Hepatocyte (in vitro differentiated cells): ENCODE results near the gene DZANK1. TPM values are rescaled to one million over a fixed set of nuclear protein-coding genes. Genes with fewer than 3 reads are reported as not detected.
A peak's percentile ranks its signal among the peaks of the same experiment; 100 is the strongest.

Source experiments
- DNase-seq: peaks from one replicate; pipeline ENCODE4 v3.0.0-alpha.2; 2016; ENCODE audit warnings: low spot score
- H2AFZ ChIP-seq: fragments of 200-600 bp; sonication (generic); 2 replicates; pipeline ENCODE4 v1.6.0; 2016; ENCODE audit warnings: antibody characterized with exemption, mild to moderate bottlenecking
- H3K27ac ChIP-seq: fragments of 200-600 bp; sonication (generic); 2 replicates; pipeline ENCODE4 v1.5.1; 2016; ENCODE audit warnings: mild to moderate bottlenecking
- H3K27me3 ChIP-seq: fragments of 200-600 bp; sonication (generic); 2 replicates; pipeline ENCODE4 v1.6.1; 2016
- H3K36me3 ChIP-seq: fragments of 200-600 bp; sonication (generic); replicated peaks from 2 replicates; pipeline ENCODE4 v1.5.1; 2016; ENCODE audit warnings: low read depth; ENCODE audit not compliant: insufficient read depth
- H3K4me1 ChIP-seq: fragments of 200-600 bp; sonication (generic); 2 replicates; pipeline ENCODE4 v1.5.1; 2016; ENCODE audit warnings: mild to moderate bottlenecking, moderate library complexity; ENCODE audit not compliant: insufficient read depth
- H3K4me2 ChIP-seq: fragments of 200-600 bp; sonication (generic); 2 replicates; pipeline ENCODE4 v1.6.0; 2016
- H3K4me3 ChIP-seq: fragments of 200-600 bp; sonication (generic); 2 replicates; pipeline ENCODE4 v1.5.1; 2016; ENCODE audit warnings: mild to moderate bottlenecking
- H3K79me2 ChIP-seq: fragments of 200-600 bp; sonication (generic); 2 replicates; pipeline ENCODE4 v1.6.0; 2017; ENCODE audit warnings: mild to moderate bottlenecking
- H3K9me2 ChIP-seq: fragments of 200-600 bp; sonication (generic); replicated peaks from 2 replicates; pipeline ENCODE4 v1.6.0; 2017; ENCODE audit warnings: mild to moderate bottlenecking; ENCODE audit not compliant: insufficient read depth
- H3K9me3 ChIP-seq: fragments of 200-600 bp; sonication (generic); 2 replicates; pipeline ENCODE4 v1.5.1; 2016; ENCODE audit warnings: low read depth, mild to moderate bottlenecking
- H4K20me1 ChIP-seq: fragments of 200-600 bp; sonication (generic); 2 replicates; pipeline ENCODE4 v1.6.0; 2016; ENCODE audit warnings: mild to moderate bottlenecking; ENCODE audit not compliant: insufficient read depth, poor library complexity, severe bottlenecking
- CTCF ChIP-seq: fragments of 200-600 bp; sonication (generic); IDR thresholded peaks from 2 replicates; pipeline ENCODE4 v1.5.1; 2016; ENCODE audit warnings: antibody characterized with exemption, mild to moderate bottlenecking; ENCODE audit not compliant: poor library complexity
- EZH2 ChIP-seq: fragments of 200-600 bp; sonication (generic); IDR thresholded peaks from 2 replicates; pipeline ENCODE4 v1.6.1; 2016; ENCODE audit warnings: antibody characterized with exemption, mild to moderate bottlenecking, borderline replicate concordance
- EZH2phosphoT487 ChIP-seq: fragments of 200-600 bp; sonication (generic); IDR thresholded peaks from one replicate; pipeline ENCODE4 v1.6.1; 2018; ENCODE audit warnings: antibody characterized with exemption, mild to moderate bottlenecking, low read depth, moderate library complexity; ENCODE audit not compliant: unreplicated experiment, severe bottlenecking
- WGBS: methylation state at CpG from one replicate; pipeline ENCODE4 v1.1.6; 2016; ENCODE audit warnings: low lambda C conversion rate; ENCODE audit errors: missing lambda C conversion rate; 5-methylcytosine and 5-hydroxymethylcytosine counted together
- polyA plus RNA-seq: library from polyadenylated mRNA; unstranded; fragments of >200 nt; fragmentation: Nextera tagmentation; extraction: Ambion mirVana; gene quantifications from 2 replicates; pipeline ENCODE4 v1.2.1, GENCODE V29; 2016
- total RNA-seq: library from RNA; depleted of rRNA; stranded (reverse); fragments of >200 nt; gene quantifications from 2 replicates; pipeline ENCODE4 v1.2.3, GENCODE V29; 2014

The DZANK1 gene
- total and polyA plus RNA-seq, 2 experiments from 2014 or later: 1.8 to 2.0 TPM

- 4% methylated on average over 31 of the region's 31 CpGs for WGBS
- Histone ChIP-seq H2AFZ (peak within 1 kb of the TSS; percentile 84), H3K4me3 (peak within 1 kb of the TSS; percentile 47), H3K79me2 (peaks cover 10% of the 10 kb centered on the region), H3K9me2 (no peaks in the 10 kb centered on the region), H3K9me3 (no peaks in the 10 kb centered on the region), H3K4me1 (no peaks in the 10 kb centered on the region), H4K20me1 (no peaks in the 10 kb centered on the region), H3K36me3 (no peaks in the 10 kb centered on the region), H3K4me2 (peak within 1 kb of the TSS; percentile 73), H3K27me3 (no peaks in the 10 kb centered on the region), H3K27ac (peak within 1 kb of the TSS; percentile 54)
- peak; percentile 90 for DNase-seq
- TF ChIP-seq EZH2phosphoT487 (no peak), CTCF (no peak), EZH2 (no peak)
Measured at GRCh38 chr20:18496740-18497592, 30.1 kb upstream of the DZANK1 start, which contains the start of gene RBBP9. TSS of gene RBBP9 (minus strand) at chr20:18497225. CDS start at chr20:18497167, 58 bp downstream.

- H4K20me1 ChIP-seq: no peaks in the 10 kb centered on the region
- H3K4me3 ChIP-seq: peak overlapping the region; percentile 47
- no peaks in the 10 kb centered on the region for H3K9me3 ChIP-seq
- H3K4me1 ChIP-seq: no peaks in the 10 kb centered on the region
- WGBS: 26% methylated on average over 7 of the region's 7 CpGs
- H3K36me3 ChIP-seq: no peaks in the 10 kb centered on the region
- no peak overlapping the region for H3K27ac ChIP-seq
- peak overlapping the region; percentile 73 for H3K4me2 ChIP-seq
- TF ChIP-seq EZH2: no peak
- TF ChIP-seq EZH2phosphoT487: no peak
- no peak for TF ChIP-seq CTCF
- no peaks in the 10 kb centered on the region for H3K27me3 ChIP-seq
- no peaks in the 10 kb centered on the region for H3K9me2 ChIP-seq
- peak; percentile 11 for DNase-seq
- H2AFZ ChIP-seq: peak overlapping the region; percentile 74
- H3K79me2 ChIP-seq: peaks cover 10% of the 10 kb centered on the region
Measured at GRCh38 chr20:18496042-18496441, 29.2 kb upstream of the DZANK1 start.

GRCh38 chr20:18488301-18488700, 21.5 kb upstream of the DZANK1 start:
- no peaks in the 10 kb centered on the region for H3K9me2 ChIP-seq
- no peaks in the 10 kb centered on the region for H4K20me1 ChIP-seq
- no peaks in the 10 kb centered on the region for H3K79me2 ChIP-seq
- no peak overlapping the region for H3K4me3 ChIP-seq
- no peak overlapping the region for H3K4me2 ChIP-seq
- TF ChIP-seq EZH2phosphoT487 (no peak), EZH2 (no peak), CTCF (no peak)
- no peaks in the 10 kb centered on the region for H3K9me3 ChIP-seq
- H2AFZ ChIP-seq: no peak overlapping the region
- H3K36me3 ChIP-seq: no peaks in the 10 kb centered on the region
- WGBS: 100% methylated on average over 3 of the region's 3 CpGs
- H3K27ac ChIP-seq: no peak overlapping the region
- H3K27me3 ChIP-seq: no peaks in the 10 kb centered on the region
- no peaks in the 10 kb centered on the region for H3K4me1 ChIP-seq
- DNase-seq: no peak
